Muscle of back (tissue), 11 donors: ENCODE data around the gene SLC35C1. TPM values are rescaled to one million over a fixed set of nuclear protein-coding genes. Genes with fewer than 3 reads are reported as not detected.
A peak's percentile ranks its signal among the peaks of the same experiment; 100 is the strongest.
"Not testable (repeated sequence)": the region's sequence is repeated elsewhere in the genome, so short reads cannot be mapped to it uniquely, and the experiment has no call there.

ENCODE experiments used
- DNase-seq, 3 donors: peaks; one replicate each; pipeline versions ENCODE4 v3.0.0 to v3.0.0-alpha.2; 2013
- polyA plus RNA-seq, 10 donors: library from polyadenylated mRNA; unstranded; fragments of 120-200 nt; gene quantifications; one replicate each; pipeline ENCODE4 v1.2.1, GENCODE V29; 2013; ENCODE audit not compliant: insufficient read length in 10 of 10

The SLC35C1 gene
- polyA plus RNA-seq, 10 donors, result 5.5 to 9.7 (median 7.7) TPM

DNA sequence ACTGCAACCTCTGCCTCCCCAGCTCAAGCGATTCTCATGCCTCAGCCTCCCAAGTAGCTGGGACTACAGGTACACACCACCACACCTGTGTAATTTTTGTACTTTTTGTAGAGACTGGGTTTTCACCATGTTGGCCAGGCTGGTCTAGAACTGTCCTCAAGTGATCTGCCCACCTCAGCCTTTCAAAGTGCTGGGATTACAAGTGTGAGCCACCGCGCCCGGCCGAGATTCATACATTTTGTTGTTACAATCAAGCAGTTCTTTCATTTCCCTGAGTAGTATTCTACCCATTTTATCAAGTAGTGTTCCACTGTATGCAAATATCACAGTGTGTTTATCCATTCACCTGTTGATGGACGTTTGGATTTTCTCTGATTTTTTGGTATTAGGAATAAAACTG, 26.6 kb upstream of the SLC35C1 start:
- no peak for DNase-seq

DNA sequence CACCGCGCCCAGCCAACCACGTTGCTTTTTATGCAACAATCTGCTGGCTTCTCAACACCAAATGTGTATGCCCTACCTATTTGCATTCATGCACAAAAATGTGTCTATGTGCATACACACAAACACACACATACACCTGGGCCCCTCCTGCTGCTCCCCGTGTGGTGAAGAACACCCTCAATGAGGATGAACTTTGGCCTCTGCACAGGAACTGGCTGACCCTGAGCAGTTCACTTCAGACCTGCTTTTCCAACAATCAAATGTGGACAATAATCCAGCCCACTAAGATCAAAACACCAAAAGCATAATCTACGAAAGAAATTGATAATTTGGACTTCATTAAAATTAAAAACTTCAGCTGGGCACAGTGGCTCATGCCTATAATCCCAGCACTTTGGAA, 25.3 kb upstream of the SLC35C1 start:
- DNase-seq, result no peak

DNA sequence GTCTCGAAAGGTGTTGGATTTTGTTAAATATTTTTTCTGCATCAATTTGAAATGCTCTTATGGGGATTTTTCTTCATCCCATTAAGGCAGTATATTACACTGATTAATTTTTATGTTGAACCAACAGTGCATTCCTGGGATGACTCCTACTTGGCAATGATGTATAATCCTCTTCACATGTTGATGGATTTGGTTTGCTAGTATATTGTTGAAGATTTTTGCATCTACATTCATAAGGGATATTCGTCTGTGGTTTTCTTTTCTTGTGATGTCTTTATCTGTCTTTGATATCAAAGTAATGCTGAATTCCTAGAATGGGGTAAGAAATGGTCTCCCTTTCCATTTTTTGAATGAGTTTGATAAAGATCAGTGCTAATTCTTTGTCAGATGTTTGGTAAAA, 18.7 kb upstream of the SLC35C1 start:
- no peak for DNase-seq

DNA sequence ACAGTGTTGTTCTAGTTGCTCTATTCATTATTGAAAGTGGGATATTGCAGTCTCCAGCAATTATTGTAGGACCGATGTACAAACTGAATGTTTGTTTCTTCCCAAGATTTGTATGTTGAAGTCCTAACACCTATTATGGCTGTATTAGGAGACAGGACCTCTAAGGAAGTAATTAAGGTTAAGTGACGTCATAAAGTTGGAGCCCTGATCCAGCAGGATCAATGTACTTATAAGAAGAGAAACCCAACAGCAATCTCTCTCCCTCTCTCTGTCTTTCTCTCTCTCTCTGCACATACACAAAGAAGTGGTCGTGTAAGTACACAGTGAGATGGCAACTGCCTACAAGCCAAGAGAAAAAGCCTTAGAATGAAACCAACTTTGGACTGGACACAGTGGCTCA, 16.1 kb upstream of the SLC35C1 start:
- DNase-seq, result no peak

DNA sequence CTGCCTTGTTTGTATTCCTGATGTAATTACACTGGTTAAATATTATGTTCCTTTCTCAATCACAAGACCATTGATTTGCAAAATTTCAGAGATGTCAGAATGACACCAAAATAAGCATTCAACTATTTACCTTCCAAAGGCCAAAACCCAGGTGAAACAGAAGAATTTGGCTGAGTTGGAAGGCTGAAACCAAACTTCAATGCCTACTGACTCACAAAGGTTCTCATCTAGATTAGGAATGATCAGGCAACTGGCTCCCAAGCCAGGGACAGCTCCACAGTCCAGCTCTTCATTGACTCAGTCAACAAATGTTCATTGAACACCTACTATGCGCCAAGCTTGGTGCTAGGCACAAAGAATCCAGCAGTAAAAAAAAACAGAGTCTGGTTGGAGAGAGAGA, 13.4 kb upstream of the SLC35C1 start:
- no peak for DNase-seq

DNA sequence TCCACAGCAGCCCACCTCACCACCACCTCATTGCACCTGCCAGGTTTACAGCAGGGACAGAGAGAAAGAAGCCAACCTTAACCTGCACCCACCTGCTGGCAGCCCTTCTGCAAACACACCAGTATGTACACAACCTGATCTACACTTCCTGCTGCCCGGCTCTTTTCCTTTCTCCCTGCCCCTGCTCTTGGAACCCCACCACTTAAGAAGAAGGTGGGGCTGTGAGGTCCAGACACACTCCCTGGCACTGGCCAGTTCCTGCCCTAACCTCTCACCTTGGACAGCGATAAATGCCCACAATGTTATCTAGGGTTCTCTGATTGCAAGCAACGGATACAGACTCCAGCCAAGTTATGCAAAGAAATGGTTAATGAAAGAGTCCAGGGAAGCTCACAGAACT, 10.8 kb upstream of the SLC35C1 start:
- DNase-seq, result no peak

DNA sequence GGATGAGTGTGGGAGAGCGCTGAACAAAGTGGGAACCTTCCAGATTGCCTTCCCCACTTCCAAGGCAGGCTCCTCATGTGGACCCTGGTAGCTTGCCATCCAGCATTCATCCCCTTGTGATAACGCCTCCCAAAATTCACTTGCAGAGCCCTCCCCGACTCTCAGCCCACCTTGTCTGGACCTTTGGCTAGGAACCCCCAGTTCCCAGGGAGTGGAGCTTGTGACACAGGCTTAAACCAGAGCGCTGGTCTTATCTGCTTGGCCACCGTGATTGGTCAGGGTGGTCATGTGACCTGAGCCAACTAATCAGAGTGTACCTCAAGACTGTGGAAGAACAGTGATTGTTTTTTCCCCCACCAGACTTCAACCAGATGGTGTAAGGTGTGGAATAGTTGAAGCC, 9.6 kb upstream of the SLC35C1 start:
- no peak for DNase-seq

DNA sequence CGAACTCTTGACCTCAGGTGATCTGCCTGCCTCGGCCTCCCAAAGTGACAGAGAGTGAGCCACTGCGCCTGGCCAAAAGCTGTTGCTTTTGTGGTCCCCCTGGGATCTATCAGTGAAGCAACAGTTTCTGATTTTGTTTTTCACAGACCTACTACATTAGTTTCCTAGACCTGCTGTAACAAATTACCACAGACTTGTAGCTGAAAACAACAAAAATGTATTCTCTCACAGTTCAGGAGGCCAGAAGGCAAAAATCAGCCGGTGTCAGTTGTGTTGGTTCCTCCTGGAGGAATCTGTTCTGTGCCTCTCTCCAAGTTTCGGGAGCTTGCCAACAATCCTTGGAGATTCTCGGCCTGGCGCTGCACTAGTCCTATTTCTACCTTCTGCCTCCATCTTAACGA, 8.5 kb upstream of the SLC35C1 start:
- DNase-seq, result no peak

DNA sequence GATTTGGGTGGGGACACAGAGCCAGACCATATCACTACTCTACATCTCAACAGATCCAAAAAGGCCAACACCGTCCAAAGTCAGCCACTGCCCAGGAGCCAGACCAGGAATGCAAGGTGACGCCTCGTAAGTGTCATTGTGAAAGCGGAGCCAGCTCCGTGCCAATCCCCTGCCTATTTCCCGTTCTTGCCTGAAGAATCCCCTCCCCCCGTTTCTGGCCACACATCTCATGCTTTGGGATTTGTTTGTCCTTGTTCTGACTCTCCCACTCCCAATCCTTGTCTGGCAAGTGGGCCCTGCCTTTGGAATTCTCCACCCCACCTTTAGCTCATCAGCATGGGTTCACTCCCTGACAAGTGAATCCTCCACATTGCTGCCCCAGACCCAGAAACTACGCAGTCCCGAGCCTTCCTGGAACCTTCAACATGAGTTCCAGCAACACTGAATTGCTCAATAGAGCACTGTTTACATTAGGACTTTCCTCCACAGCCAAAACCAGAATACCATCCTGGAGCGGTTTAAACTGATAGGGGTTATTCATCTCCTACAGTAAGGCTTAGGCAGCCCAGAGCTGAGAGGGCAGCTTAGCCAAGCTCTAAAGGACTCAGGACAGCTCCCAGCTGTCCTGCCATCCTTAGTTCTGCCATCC, 6.0 kb upstream of the SLC35C1 start:
- DNase-seq, result no peak

DNA sequence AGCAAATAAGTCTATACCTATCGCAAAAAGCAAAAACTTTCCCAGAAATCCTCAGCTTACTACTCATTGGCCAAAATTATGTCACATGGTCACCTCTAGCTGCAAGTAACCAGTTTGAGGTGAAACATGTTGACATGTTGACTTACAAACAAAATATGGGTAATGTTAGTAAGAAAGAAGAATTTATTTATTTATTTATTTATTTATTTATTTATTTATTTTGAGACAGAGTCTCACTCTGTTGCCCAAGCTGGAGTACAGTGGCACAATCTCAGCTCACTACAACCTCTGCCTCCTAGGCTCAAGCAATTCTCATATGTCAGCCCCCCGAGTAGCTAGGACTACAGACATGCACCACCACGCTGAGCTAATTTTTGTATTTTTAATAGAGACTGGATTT, 5.4 kb upstream of the SLC35C1 start:
- no peak for DNase-seq

DNA sequence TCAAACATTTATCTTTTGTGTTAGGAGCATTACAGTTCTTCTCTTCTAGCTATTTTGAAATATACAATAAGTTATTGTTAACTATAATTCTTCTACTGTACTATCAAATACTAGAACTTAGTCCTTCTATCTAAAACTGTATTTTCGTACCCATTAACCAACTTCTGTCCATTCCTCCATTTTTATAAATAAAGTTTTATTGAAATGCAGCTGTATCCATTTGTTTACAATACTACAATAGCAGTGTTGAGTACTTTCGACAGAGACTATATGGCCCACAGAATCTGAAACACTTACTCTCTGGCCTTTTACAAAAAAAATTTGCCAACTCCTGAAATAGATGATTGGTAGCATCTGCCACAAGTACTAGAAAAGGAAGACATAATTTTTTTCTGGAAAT, 4.7 kb upstream of the SLC35C1 start:
- no peak for DNase-seq

DNA sequence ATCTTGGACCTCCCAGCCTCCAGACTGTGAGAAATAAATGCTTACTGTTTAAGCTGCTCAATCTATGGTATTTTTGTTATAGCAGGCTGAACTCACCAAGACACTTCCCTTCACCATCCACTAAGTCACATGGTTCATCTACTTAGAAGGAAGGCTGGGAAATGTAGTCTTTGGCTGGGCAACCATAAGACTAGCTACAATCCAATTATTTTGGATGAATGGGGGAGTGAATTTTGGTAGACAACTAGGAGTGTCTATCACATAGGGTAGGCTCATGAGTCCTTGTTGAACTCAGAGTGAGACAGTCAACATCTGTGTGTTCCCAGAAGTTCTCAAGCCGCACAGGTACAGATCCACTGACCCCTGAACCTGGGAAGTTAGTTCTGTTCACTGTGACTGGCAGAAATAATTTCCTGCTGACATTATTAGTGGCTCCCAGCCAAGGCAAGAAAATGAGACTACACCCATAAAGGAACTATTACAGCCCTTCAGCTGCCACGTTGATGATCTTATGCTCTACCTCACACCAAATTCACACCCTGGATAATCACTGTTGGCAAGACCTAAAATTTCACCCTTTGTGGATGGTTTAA, 3.1 kb upstream of the SLC35C1 start:
- DNase-seq, result no peak

DNA sequence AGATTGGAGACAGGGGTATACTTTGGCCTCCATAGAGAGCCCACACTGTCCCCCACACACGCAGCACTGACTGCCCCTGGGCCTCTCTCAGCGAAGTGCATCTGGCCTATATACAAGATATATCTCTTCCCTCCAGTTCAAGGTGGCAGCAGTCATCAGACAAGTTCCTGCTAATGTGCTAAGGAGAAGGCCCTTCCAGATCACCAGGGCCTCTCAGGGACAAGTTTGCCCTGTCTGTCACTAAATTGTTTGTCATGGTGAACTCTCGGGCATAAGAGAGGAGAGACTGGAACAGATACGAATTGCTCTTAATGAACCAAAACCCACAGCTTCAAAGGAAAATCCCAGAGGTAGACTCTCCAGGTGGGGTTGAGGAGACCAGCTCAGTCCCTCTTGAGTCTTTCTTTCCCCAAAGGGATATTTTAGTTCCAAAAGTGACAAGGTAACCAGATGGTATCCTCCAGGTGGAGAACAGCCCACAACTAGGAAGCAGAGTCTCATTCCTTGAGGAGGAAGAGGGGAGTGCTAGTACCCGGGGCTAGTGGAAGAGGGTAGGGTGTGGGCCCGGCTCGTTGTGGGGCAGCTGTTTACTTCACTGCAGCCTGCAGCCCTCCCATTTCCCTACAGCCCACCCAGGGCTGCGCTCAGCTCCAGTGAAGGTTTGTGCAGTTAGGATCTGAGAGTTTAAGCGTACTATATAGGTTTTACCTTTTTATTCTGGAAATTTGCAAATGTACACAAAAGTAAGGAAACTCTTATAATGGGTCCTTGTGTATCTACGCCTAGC, 2.2 kb upstream of the SLC35C1 start:
- DNase-seq, result no peak

DNA sequence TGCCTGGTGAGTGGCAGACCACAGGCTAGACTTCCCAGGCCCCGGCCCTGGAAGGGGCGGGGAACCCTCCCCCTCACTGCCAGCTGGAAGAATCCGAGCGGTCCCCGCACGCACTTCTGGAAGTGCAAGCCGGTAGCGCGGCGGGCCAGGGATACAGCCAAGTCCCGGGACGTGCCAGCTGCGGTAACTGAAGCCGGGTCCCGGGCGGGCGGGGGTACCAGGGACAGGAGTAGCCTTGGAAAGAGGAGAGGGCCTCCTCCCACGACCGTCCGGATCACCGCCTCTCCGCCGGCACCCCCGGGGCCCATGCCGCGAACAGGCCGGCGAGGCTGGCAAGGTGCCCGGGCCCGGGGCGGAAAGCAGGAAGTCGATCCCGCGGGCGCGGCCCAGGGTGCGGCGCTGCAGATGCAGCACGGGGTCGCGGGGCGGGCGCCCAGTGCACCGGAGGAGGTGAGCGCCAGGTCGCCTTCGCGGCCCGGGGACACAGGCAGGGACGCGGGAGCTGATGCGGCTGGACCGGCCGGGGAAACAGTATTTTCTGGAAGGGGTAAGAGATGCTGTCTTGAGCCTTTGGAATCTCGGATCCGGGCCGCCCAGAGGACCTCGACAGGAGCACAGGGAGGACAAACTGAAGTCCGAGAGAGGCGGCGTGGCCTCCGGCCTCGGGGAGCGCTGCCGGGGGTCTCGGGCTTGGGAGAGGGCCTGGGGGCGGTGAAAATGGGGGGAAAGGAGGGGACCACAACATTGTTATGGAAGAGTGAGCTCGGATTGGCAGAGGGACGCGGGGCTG, 783 bp upstream of the SLC35C1 start:
- peak; percentile 48 to 88 (median 77) for DNase-seq

DNA sequence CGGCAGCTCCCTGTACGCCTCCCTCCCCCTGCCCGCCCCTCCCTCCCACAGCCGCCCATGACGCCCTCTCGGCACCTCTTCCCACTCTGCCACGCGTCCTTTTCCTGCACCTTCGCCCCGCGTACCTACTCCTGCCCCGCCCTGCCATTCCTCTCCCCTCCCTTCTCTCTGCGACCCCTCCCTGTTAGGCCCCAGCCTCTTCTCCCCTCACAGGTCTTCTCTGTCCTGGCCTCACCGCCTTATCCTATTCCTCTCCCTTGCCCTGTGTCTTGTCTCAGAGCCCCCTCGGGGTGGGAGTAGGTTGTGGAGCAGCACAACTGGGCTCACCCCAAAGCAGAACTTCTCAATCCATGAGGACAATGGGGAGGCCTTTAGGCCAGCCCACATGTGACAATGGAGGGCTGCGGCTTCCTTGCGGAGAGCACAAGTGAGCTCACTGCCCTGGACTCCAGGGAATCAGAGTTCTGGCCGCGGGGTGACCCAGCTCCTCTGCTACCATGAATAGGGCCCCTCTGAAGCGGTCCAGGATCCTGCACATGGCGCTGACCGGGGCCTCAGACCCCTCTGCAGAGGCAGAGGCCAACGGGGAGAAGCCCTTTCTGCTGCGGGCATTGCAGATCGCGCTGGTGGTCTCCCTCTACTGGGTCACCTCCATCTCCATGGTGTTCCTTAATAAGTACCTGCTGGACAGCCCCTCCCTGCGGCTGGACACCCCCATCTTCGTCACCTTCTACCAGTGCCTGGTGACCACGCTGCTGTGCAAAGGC, 539 bp downstream of the SLC35C1 start:
- peak; percentile 26 to 74 (median 61) for DNase-seq

DNA sequence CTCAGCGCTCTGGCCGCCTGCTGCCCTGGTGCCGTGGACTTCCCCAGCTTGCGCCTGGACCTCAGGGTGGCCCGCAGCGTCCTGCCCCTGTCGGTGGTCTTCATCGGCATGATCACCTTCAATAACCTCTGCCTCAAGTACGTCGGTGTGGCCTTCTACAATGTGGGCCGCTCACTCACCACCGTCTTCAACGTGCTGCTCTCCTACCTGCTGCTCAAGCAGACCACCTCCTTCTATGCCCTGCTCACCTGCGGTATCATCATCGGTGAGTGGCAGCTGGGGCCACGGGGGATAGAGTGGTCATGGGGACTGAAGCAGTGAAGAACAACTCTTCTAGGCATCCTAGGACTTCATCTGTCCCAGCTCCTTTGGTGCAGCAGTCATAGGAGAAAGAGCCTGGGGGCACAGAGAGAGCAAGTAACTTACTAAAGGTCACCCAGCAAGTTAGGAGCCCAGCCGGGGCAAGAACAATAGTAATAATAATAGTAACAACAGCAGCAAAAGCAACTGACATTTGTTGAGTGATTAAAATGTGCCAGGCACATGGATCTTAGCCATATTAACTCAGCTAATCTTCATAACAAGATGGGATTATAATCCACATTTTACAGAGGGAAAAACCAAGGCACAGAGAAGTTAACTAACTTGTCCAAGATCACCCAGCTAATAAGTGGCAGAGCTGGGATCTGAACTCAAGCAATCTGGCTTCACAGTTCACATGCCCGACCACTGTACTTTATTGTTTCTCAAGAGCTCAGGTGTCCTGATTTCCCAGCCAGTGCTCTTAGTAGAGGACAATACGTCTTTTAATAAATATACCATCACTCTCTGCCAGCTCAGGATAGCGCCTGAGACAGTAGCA, 1.4 kb downstream of the SLC35C1 start:
- no peak for DNase-seq

DNA sequence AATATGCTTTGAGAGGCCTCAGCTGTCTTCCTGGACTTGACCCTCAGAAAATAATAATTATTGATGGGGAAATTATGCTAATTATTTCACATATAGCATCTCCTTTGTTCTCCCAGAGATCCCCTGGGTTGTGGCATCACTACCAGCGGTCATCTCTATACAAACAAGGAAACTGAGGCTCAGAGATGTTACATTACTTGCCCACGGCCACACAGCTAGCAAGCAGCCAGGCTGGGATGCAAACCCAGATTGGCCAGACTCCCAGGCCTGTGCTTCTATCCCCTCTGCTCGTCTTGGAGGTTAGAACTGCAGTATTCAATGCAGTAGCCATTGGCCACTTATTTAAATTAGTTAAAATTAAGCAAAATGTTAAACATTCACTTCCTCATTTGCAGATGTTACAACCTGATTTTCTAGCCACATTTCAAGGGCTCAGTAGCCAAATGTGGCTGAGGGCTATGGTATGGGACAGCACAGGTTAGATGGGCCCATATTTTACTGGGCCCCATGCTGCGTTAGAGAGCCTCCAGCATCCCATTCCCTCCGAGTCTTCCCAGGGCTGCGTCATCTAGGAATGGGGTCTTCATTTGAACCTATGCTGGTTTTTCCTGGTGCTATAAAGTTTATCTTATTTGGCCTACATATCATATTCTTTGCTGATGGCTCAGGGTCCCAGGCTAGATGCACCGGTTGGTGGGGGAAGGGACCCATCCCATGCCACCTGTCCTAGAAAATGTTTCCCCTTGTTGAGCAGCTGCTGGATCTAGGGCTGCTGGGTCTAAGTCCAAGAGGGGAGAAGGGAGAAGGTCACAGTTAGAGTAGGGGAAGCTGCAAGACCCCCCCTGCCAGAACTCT, 2.2 kb downstream of the SLC35C1 start:
- DNase-seq, result no peak

DNA sequence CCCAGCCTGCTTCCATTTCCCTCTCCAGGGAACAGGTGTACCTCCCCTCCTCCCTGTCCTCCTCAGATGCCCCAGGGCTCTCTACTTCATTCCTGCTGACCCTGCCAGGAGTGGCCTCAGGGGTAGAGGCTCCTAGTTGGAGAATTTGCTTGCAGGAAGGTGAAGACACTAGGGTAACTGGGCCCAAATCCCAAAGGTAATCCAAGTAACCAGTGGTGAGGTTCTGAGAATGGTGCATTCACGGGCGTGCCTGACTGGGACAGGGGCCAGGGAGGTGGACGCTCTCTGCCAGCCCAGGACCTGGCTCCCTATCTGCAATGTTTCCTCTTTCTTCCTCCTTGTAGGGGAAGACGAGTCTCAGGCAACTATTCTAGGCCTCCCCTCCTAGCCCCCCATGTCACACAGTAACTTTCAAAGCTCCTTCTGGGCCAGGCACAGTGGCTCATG, 2.9 kb downstream of the SLC35C1 start:
- DNase-seq, result no peak

DNA sequence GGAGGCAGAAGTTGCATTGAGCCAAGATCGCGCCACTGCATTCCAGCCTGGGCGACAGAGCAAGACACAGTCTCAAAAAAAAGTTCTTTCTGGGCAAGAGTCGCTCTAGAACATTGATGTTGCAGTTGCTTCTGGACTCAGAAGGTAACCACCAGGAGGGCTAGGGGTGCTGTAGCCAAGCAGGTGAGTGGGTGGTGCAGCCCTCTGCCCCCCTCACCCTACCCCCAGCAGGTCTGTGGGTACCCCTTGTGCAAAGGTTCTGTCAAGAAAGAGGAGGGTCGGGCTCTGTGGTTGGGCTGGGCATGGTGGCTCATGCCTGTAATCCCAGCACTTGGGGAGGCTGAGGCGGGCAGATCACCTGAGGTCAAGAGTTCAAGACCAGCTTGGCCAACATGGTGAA, 3.5 kb downstream of the SLC35C1 start:
- not testable (repeated sequence) for DNase-seq
